Adrenal gland (tissue), 12 donors: Measurements from ENCODE around the gene EXOSC1. TPM values are rescaled to one million over a fixed set of nuclear protein-coding genes. Genes with fewer than 3 reads are reported as not detected.
"Not testable (repeated sequence)": the region's sequence is repeated elsewhere in the genome, so short reads cannot be mapped to it uniquely, and the experiment has no call there.

Experiments used
- DNase-seq, 7 donors: peaks; one replicate each; pipeline ENCODE4 v3.0.0-alpha.2; 2019 to 2020
- H3K27ac ChIP-seq, 5 donors: fragments of 200-600 bp; sonication (generic) in 4 of 5; 1 replicate in 3 of 5; 2 replicates in 2 of 5; pipeline versions ENCODE4 v1.5.1 to v1.8.0; 2016 to 2020; ENCODE audit warnings: mild to moderate bottlenecking in 1 of 5
- H3K27me3 ChIP-seq: fragments of 200-600 bp; 2 replicates; pipeline ENCODE4 v1.8.0; 2021
- H3K36me3 ChIP-seq, 2 donors: fragments of 200-600 bp; replicated peaks in 1 of 2; 1 replicate in 1 of 2; 2 replicates in 1 of 2; pipeline versions ENCODE4 v1.5.1 to v1.8.0; 2018 to 2022
- H3K4me1 ChIP-seq, 2 donors: fragments of 200-600 bp; replicated peaks in 1 of 2; 1 replicate in 1 of 2; 2 replicates in 1 of 2; pipeline versions ENCODE4 v1.5.1 to v1.8.0; 2018 to 2021
- H3K4me3 ChIP-seq, 4 donors: fragments of 200-600 bp; sonication (generic) in 3 of 4; one replicate each; pipeline ENCODE4 v1.5.1; 2016 to 2018
- H3K9me3 ChIP-seq, 3 donors: fragments of 200-600 bp; sonication (generic) in 1 of 3; replicated peaks in 1 of 3; 1 replicate in 2 of 3; 2 replicates in 1 of 3; pipeline versions ENCODE4 v1.5.1 to v1.8.0; 2016 to 2021
- CTCF ChIP-seq, 6 experiments: fragments of 450-650 bp in 4 of 6; fragments of 200-600 bp in 2 of 6; sonication (generic) in 1 of 6; IDR thresholded peaks; 1 replicate in 5 of 6; 2 replicates in 1 of 6; pipeline versions ENCODE4 v1.5.1 to v1.8.0; 2016 to 2021; ENCODE audit warnings: antibody characterized with exemption in 6 of 6, mild to moderate bottlenecking in 2 of 6, moderate library complexity in 1 of 6
- POLR2A ChIP-seq, 2 donors: fragments of 450-650 bp; IDR thresholded peaks; one replicate each; pipeline ENCODE4 v1.6.1; 2017; ENCODE audit warnings: antibody characterized with exemption in 2 of 2, mild to moderate bottlenecking in 2 of 2, moderate library complexity in 1 of 2
- WGBS, 4 donors: extraction: QIAGEN DNeasy Blood & Tissue Kit in 2 of 4; methylation state at CpG; one replicate each; pipeline versions ENCODE4 v1.1.5 to v1.1.7; 2013 to 2017; 5-methylcytosine and 5-hydroxymethylcytosine counted together
- intact Hi-C, 2 donors: fragments of 100-400 bp; cut with DNase I; formaldehyde crosslinking; loops; one replicate each; pipeline versions ENCODE4 v1.14.1 to v1.15.0; 2022 to 2023
- polyA plus RNA-seq, 3 donors: library from polyadenylated mRNA; stranded (reverse); fragments of 200-250 nt in 2 of 3; fragments of 350-450 nt in 1 of 3; fragmentation: Illumina TruSeq in 1 of 3; extraction: RNeasy Lipid Tissue Mini Kit (QIAGEN cat#74804) in 1 of 3; gene quantifications; one replicate each; pipeline ENCODE4 v1.2.3, GENCODE V29; 2013 to 2014
- total RNA-seq, 9 donors: library from RNA; depleted of rRNA in 4 of 9; stranded (reverse); fragments of >200 nt in 4 of 9; fragments of 120-200 nt in 1 of 9; fragmentation: NEBNext Ultra II Directional in 1 of 9; extraction: Animal tissue kit (Norgen Biotek cat#: 25700) in 1 of 9; gene quantifications; one replicate each; pipeline versions ENCODE4 v1.1.0 to v1.2.4, GENCODE V29; 2013 to 2023
- donor health status: healthy with polysubstance abuse.
- donor health status: Bipolar disorder and iron deficiency.
- donor health status: DM: yes; HTN: yes; CAD: no.
- donor health status: DM: no; HTN: no; CAD: no.
- donor health status: DM: no; HTN: no; CAD: no.
- donor health status: DM: yes; HTN: yes; CAD: no.

EXOSC1 gene
- total and polyA plus RNA-seq, 12 donors: 22.3 to 95.8 (median 36.0) TPM

- H3K36me3 ChIP-seq: peaks cover 0 to 48% of the 10 kb centered on the region in 2 donors
- no peak overlapping the region for H3K27ac ChIP-seq
- no peaks in the 10 kb centered on the region for H3K9me3 ChIP-seq
- H3K27me3 ChIP-seq: no peaks in the 10 kb centered on the region
- no peak for DNase-seq
- H3K4me3 ChIP-seq: no peak overlapping the region
- no peak for TF ChIP-seq POLR2A (IDR thresholded peaks at IDR 0.05)
- no peak for TF ChIP-seq CTCF (IDR thresholded peaks at IDR 0.05)
- intact Hi-C loops: no loop called here
- 92 to 100% (median 95%) methylated on average over 1 of the region's 1 CpG for WGBS, 4 donors
- H3K4me1 ChIP-seq: peaks cover 0 to 8% of the 10 kb centered on the region in 2 donors
Observed at GRCh38 chr10:97482381-97482780, 36.6 kb upstream of the EXOSC1 start.

DNA sequence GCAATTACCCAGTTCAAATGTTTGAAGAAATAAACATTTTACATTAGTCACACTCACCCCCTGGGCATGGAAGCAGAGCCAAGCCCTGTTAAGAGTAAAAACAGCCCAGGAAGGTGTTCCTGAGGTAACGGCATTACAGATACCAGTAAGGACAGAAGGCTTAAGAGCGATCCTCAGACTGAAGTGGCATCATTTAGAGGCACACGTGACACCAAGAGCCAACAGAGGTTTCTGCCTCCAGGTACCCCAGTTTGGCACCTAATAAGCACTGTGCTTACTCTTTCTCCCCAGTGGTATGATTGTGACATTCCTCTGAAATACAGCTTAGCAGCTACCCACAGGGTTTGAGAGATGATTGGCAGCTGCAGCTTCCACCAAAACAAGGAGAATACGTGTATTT, 35.3 kb upstream of the EXOSC1 start:
- peaks cover 0 to 61% of the 10 kb centered on the region in 2 donors for H3K36me3 ChIP-seq
- no peak for TF ChIP-seq CTCF (IDR thresholded peaks at IDR 0.05)
- no peak for TF ChIP-seq POLR2A (IDR thresholded peaks at IDR 0.05)

GRCh38 chr10:97479939-97480338, 34.1 kb upstream of the EXOSC1 start:
- Histone ChIP-seq H3K36me3 (peaks cover 0 to 67% of the 10 kb centered on the region in 2 donors), H3K27ac (no peak overlapping the region), H3K4me3 (no peak overlapping the region), H3K27me3 (no peaks in the 10 kb centered on the region), H3K4me1 (peaks cover 12 to 25% of the 10 kb centered on the region in 2 donors), H3K9me3 (no peaks in the 10 kb centered on the region)
- 78 to 91% (median 83%) methylated on average over 9 of the region's 9 CpGs for WGBS, 4 donors
- peak in 1 of 7 donors; percentile 14 for DNase-seq
- intact Hi-C loops: no loop called here
- TF ChIP-seq CTCF (IDR thresholded peaks at IDR 0.05) (no peak), POLR2A (IDR thresholded peaks at IDR 0.05) (no peak)

More for the DNA sequence above, 35.3 kb upstream of the EXOSC1 start:
- H3K27me3 ChIP-seq: no peaks in the 10 kb centered on the region
- no peaks in the 10 kb centered on the region for H3K9me3 ChIP-seq
- WGBS, 4 donors: 86 to 100% (median 91%) methylated on average over 4 of the region's 4 CpGs
- H3K27ac ChIP-seq: no peak overlapping the region
- peaks cover 7 to 15% of the 10 kb centered on the region in 2 donors for H3K4me1 ChIP-seq
- no peak overlapping the region for H3K4me3 ChIP-seq
- no peak for DNase-seq
- intact Hi-C loops: no loop called here

DNA sequence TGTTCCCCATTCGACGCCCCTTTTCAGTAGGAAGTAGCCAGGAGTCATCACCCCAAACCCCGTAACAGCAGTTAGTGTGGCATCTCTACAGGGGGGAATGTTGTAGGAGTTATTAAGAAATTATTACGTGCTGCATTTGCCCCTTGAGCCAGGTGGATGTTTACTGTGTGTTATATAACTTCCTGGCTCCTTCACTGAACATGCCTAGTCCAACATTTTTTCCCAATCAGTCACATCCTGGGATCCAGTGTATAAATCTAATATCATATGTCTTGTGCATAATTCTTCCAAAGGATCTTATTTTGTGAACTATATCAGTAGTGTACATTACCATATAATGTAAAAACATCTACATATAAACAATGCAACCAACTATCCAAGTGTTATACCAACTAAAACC, 33.6 kb upstream of the EXOSC1 start:
- H3K27ac ChIP-seq, intact Hi-C loops, H3K27me3 ChIP-seq, DNase-seq, H3K9me3 ChIP-seq, H3K4me3 ChIP-seq: not testable (repeated sequence)
- peaks cover 12 to 25% of the 10 kb centered on the region in 2 donors for H3K4me1 ChIP-seq
- peaks cover 0 to 71% of the 10 kb centered on the region in 2 donors for H3K36me3 ChIP-seq
- 91 to 96% (median 93%) methylated on average over 4 of the region's 4 CpGs for WGBS, 4 donors

- Histone ChIP-seq H3K4me3 (no peak overlapping the region), H3K4me1 (peaks cover 12 to 17% of the 10 kb centered on the region in 2 donors), H3K36me3 (peaks cover 0 to 94% of the 10 kb centered on the region in 2 donors), H3K9me3 (no peaks in the 10 kb centered on the region), H3K27ac (peak overlapping the region in 3 of 5 donors; percentile 9 to 65 (median 19)), H3K27me3 (no peaks in the 10 kb centered on the region)
- 57 to 67% (median 62%) methylated on average over 2 of the region's 2 CpGs for WGBS, 4 donors
- no peak for TF ChIP-seq POLR2A (IDR thresholded peaks at IDR 0.05)
- TF ChIP-seq CTCF (IDR thresholded peaks at IDR 0.05): no peak
- intact Hi-C loops: no loop called here
- DNase-seq: peak in 3 of 7 donors; percentile 22 to 39 (median 32)
Observed at GRCh38 chr10:97475936-97476594, 30.3 kb upstream of the EXOSC1 start.
